Vagina (tissue), 2 donors: ENCODE measurements around the gene TENT4A. TPM values are rescaled to one million over a fixed set of nuclear protein-coding genes. Genes with fewer than 3 reads are reported as not detected.

Source experiments
- DNase-seq, 2 donors: peaks; one replicate each; pipeline ENCODE4 v3.0.0-alpha.2; 2017; ENCODE audit errors: extremely low spot score in 2 of 2
- H3K27ac ChIP-seq: fragments of 200-600 bp; sonication (generic); one replicate; pipeline ENCODE4 v1.5.1; 2019
- H3K27me3 ChIP-seq: fragments of 200-600 bp; sonication (generic); one replicate; pipeline ENCODE4 v1.5.1; 2019
- H3K36me3 ChIP-seq, 2 donors: fragments of 200-600 bp; sonication (generic); one replicate each; pipeline ENCODE4 v1.5.1; 2017 to 2019
- H3K4me1 ChIP-seq: fragments of 200-600 bp; sonication (generic); one replicate; pipeline ENCODE4 v1.5.1; 2019
- H3K4me3 ChIP-seq, 2 donors: fragments of 200-600 bp; sonication (generic); 1 replicate in 1 of 2; 2 replicates in 1 of 2; pipeline ENCODE4 v1.5.1; 2016 to 2019
- H3K9me3 ChIP-seq: fragments of 200-600 bp; sonication (generic); one replicate; pipeline ENCODE4 v1.5.1; 2019
- POLR2A ChIP-seq, 2 donors: fragments of 450-650 bp; IDR thresholded peaks; one replicate each; pipeline ENCODE4 v1.6.1; 2017; ENCODE audit warnings: antibody characterized with exemption in 2 of 2, mild to moderate bottlenecking in 2 of 2, moderate library complexity in 2 of 2
- POLR2AphosphoS5 ChIP-seq, 2 donors: sonication (generic); formaldehyde crosslinking; IDR thresholded peaks; one replicate each; pipeline ENCODE4 v1.9.0; 2017; ENCODE audit warnings: antibody characterized with exemption in 2 of 2, mild to moderate bottlenecking in 2 of 2, low read depth in 1 of 2; ENCODE audit not compliant: insufficient read depth in 1 of 2
- intact Hi-C: fragments of 100-400 bp; cut with DNase I; formaldehyde crosslinking; loops from one replicate; pipeline ENCODE4 v1.15.1; 2023
- total RNA-seq: library from RNA; depleted of rRNA; stranded (reverse); fragments of >200 nt; gene quantifications from one replicate; pipeline ENCODE4 v1.2.3, GENCODE V29; 2016
- TF ChIP-seq, protein P1 (sequence below), 3 experiments: fragments of 450-650 bp in 2 of 3; fragments of 200-600 bp in 1 of 3; sonication (generic) in 1 of 3; IDR thresholded peaks; one replicate each; pipeline ENCODE4 v1.5.1; 2017 to 2019; ENCODE audit warnings: antibody characterized with exemption in 3 of 3, mild to moderate bottlenecking in 2 of 3, moderate library complexity in 2 of 3

The TENT4A gene
- total RNA-seq, 1 donor from 2014 or later, result 38.1 TPM

DNA sequence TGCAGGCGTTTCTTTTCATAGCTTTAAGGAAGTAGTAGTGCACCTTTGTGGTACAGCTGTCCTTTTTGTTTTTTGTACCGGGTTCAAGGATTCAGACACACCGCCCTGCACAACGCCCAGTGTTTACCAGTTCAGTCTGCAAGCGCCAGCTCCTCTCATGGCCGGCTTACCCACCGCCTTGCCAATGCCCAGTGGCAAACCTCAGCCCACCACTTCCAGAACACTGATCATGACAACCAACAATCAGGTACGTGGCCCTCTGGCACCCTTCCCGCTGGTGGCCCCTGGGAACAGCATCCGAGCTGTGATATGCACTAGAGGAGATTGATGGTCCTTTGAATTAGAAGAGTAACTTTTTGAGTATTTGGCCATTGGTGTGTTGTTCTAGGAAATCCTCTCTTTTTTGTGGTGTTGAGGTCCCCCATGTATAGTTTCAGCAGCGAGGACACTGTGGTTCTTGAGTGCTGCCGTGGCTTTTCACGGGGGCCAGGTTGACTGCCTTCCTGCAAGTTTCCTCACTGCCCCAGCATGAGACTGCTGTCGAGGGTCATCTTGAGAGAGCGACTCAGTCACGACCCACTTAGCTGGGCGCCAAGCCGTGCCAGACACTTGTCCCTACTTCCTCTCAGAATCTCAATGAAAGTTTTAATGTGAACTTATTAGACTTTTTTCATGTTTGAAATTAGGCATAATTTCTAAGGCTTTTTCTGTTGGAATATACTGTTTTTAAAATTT, 37.9 kb downstream of the TENT4A start:
- DNase-seq, result no peak
- Histone ChIP-seq H3K27ac (no peak overlapping the region), H3K36me3 (peaks cover 0 to 72% of the 10 kb centered on the region in 2 donors), H3K4me1 (no peaks in the 10 kb centered on the region), H3K4me3 (no peak overlapping the region), H3K27me3 (no peaks in the 10 kb centered on the region), H3K9me3 (no peaks in the 10 kb centered on the region)
- TF ChIP-seq POLR2AphosphoS5 (IDR thresholded peaks at IDR 0.05; ENCODE audit: insufficient read depth in 1 of 2, low read depth in 1 of 2) (no peak), POLR2A (IDR thresholded peaks at IDR 0.05) (no peak)
- TF ChIP-seq, protein P1, sequence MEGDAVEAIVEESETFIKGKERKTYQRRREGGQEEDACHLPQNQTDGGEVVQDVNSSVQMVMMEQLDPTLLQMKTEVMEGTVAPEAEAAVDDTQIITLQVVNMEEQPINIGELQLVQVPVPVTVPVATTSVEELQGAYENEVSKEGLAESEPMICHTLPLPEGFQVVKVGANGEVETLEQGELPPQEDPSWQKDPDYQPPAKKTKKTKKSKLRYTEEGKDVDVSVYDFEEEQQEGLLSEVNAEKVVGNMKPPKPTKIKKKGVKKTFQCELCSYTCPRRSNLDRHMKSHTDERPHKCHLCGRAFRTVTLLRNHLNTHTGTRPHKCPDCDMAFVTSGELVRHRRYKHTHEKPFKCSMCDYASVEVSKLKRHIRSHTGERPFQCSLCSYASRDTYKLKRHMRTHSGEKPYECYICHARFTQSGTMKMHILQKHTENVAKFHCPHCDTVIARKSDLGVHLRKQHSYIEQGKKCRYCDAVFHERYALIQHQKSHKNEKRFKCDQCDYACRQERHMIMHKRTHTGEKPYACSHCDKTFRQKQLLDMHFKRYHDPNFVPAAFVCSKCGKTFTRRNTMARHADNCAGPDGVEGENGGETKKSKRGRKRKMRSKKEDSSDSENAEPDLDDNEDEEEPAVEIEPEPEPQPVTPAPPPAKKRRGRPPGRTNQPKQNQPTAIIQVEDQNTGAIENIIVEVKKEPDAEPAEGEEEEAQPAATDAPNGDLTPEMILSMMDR (IDR thresholded peaks at IDR 0.05), result no peak
- intact Hi-C loops, result no loop called here

DNA sequence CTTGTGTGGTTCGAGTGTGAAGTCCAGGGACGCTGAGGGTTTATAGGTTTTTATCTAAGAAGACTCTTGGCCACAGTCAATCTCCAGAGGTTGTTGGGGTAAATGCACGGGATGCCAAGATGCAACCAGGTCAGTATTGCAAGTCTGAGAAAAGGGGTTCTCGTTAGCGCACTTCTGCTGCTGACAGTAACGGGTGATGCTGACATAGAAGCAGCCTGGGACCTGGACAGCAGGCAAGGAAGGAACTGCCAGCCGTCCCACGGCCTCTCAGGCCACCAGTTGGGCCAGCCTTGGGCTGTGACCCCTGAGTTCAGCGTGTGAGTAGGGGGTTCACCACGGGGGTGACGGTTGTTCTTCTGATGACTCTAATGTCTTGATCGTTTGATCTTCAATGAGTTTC, 39.0 kb downstream of the TENT4A start:
- H3K9me3 ChIP-seq, result no peaks in the 10 kb centered on the region
- H3K27ac ChIP-seq, result no peak overlapping the region
- TF ChIP-seq POLR2AphosphoS5 (IDR thresholded peaks at IDR 0.05; ENCODE audit: insufficient read depth in 1 of 2, low read depth in 1 of 2) (no peak), POLR2A (IDR thresholded peaks at IDR 0.05) (no peak)
- TF ChIP-seq, protein P1 (IDR thresholded peaks at IDR 0.05), result no peak
- H3K27me3 ChIP-seq, result no peaks in the 10 kb centered on the region
- H3K4me3 ChIP-seq, result no peak overlapping the region
- DNase-seq, result no peak
- no peaks in the 10 kb centered on the region for H3K4me1 ChIP-seq
- intact Hi-C loops, result no loop called here
- peaks cover 0 to 74% of the 10 kb centered on the region in 2 donors for H3K36me3 ChIP-seq

DNA sequence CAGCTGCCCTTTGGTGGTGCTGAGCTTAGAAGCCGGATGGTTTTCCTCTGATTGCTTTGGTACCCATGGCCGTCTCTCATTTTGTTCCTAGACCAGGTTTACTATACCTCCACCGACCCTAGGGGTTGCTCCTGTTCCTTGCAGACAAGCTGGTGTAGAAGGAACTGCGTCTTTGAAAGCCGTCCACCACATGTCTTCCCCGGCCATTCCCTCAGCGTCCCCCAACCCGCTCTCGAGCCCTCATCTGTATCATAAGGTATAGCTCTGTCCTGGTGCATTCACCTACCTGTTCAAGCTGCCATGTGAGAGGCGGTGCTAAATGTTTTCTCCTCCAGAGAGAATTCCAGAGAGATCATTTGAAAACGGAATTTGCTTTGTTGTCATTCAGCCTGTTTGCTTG, 39.5 kb downstream of the TENT4A start:
- Histone ChIP-seq H3K27me3 (no peaks in the 10 kb centered on the region), H3K36me3 (peaks cover 0 to 69% of the 10 kb centered on the region in 2 donors), H3K4me1 (no peaks in the 10 kb centered on the region), H3K4me3 (no peak overlapping the region), H3K9me3 (no peaks in the 10 kb centered on the region), H3K27ac (no peak overlapping the region)
- DNase-seq, result no peak
- intact Hi-C loops, result no loop called here
- no peak for TF ChIP-seq POLR2A (IDR thresholded peaks at IDR 0.05)
- no peak for TF ChIP-seq POLR2AphosphoS5 (IDR thresholded peaks at IDR 0.05; ENCODE audit: insufficient read depth in 1 of 2, low read depth in 1 of 2)
- TF ChIP-seq, protein P1 (IDR thresholded peaks at IDR 0.05), result no peak

DNA sequence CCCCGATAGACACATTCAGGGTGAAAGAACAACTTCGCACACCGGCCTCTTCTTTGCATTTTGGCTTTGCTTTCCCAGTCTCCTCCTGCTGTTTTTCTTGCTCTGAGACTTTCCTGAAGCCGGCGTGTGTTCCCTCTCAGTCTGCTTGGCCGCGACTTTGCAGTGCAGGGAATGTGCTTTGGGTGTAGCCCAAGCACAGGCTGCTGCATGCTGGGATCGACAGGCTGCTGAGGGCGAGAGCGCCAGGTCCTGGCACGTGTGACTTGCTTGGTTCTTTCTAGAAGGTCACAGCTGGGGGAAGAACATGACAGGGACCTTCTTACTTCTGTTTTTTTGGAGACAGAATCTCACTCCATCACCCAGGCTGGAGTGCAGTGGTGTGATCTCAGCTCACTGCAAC, 40.6 kb downstream of the TENT4A start:
- intact Hi-C loops, result no loop called here
- Histone ChIP-seq H3K9me3 (no peaks in the 10 kb centered on the region), H3K4me3 (no peak overlapping the region), H3K27me3 (no peaks in the 10 kb centered on the region), H3K4me1 (no peaks in the 10 kb centered on the region), H3K27ac (no peak overlapping the region), H3K36me3 (peaks cover 0 to 79% of the 10 kb centered on the region in 2 donors)
- DNase-seq, result no peak
- no peak for TF ChIP-seq POLR2A (IDR thresholded peaks at IDR 0.05)
- no peak for TF ChIP-seq POLR2AphosphoS5 (IDR thresholded peaks at IDR 0.05; ENCODE audit: insufficient read depth in 1 of 2, low read depth in 1 of 2)
- TF ChIP-seq, protein P1 (IDR thresholded peaks at IDR 0.05), result no peak

DNA sequence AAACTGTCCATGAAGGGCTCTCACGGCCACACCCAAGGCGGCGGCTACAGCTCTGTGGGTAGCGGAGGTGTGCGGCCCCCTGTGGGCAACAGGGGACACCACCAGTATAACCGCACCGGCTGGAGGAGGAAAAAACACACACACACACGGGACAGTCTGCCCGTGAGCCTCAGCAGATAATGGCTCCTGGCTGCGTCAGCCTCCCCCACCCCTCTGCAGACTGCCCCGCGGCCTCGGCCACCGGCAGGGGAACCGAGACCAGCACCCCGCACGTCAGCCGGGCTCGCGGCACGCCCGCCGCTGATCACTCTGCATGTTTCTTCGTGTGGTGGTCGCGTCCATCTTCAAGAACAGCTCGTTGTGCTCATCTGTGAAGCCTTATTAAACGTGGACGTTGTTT, 41.5 kb downstream of the TENT4A start:
- Histone ChIP-seq H3K4me3 (no peak overlapping the region), H3K9me3 (no peaks in the 10 kb centered on the region), H3K4me1 (no peaks in the 10 kb centered on the region), H3K36me3 (peaks cover 0 to 79% of the 10 kb centered on the region in 2 donors), H3K27me3 (no peaks in the 10 kb centered on the region), H3K27ac (no peak overlapping the region)
- no peak for TF ChIP-seq POLR2AphosphoS5 (IDR thresholded peaks at IDR 0.05; ENCODE audit: insufficient read depth in 1 of 2, low read depth in 1 of 2)
- TF ChIP-seq POLR2A (IDR thresholded peaks at IDR 0.05), result no peak
- TF ChIP-seq, protein P1 (IDR thresholded peaks at IDR 0.05), result no peak
- intact Hi-C loops, result no loop called here
- no peak for DNase-seq
